Hypothalamus (tissue), 51 donors: ENCODE results near the gene LEKR1.

Experiments
- DNase-seq, 51 donors: peaks; one replicate each; lab custom pipeline; 2025; lab: John Stamatoyannopoulos, UW

The LEKR1 gene

DNA sequence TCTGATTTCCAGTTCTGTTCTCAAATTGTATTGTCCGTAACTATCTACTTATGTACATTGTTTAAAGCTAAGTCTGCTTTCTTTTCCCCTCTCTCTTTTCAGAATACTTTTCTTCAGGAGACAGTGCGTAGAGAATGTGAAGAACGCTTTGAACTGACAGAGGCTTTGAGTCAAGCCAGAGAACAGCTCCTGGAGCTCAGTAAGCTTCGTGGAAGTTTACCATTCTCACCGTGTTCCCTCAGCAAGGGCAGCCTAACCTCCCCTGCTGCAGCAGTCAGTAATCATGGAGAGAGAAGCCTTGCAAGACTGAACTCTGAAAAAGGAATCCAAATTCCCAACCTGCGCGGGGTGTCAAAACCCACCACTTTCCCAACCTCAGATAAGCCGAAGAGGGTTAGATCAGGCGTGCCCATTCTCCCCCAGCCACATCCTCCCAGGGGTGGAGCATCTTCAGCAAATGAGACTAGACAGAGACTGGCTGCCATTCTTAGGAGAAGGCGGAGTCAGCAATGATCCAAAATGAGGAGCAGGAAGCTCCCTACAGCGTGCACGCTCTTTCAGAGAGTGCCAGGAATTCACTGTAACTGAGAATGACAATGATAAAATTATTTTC, 219.2 kb downstream of the LEKR1 start:
- DNase-seq = no peak

DNA sequence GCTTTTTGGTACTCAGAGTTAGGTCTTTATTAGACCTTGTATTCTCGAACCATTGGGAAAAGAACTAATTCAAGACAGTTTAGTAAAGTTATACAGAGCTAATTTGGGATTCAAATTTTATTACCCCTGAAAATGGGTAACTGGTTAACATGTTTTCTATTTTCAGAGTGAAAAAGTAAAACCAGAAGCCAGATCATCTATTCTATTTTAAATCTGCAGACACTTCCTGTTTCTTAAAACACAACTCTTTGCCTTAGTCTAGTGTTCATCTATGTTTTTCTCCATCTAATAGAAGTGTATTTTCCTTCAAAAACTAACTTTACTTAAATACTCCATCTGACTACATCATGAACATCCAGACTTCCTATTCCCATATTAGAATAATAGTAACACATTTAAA, 220.4 kb downstream of the LEKR1 start:
- no peak for DNase-seq

DNA sequence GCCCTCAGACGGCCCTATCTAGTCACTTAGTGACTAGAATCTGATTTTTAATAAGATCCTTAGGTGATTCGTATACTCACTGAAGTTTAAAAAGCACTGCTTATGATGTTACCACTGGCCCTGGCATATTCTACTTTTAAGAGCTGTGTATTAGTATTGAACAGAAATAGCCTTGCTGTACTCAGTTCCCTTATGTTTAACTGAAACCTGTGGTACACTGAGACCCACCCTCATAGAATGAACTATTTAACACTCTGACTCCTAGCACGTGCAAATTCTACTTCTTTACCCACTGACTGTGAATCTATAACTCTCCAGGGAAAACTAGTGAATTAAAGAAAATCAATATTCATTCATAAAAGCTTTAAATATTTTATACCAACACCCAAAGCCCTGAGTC, 224.9 kb downstream of the LEKR1 start:
- no peak for DNase-seq

DNA sequence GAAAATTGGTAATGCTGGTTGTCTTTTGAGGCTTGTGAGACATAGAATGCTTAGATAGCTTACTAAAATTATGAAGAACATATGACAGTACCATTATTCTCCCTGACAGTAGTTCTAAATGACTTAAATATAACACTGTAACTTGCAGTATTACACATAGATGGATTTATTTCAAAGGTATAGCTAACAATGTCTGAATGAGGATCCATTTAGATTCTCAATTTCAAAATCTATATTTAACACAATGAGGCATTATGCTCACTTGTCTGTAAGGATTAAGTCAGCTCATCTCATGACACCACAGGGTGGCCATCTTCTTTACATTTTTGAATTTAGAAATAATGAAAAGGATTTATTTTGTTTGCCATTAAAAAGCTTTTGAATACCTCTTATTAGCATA, 225.4 kb downstream of the LEKR1 start:
- DNase-seq = no peak

DNA sequence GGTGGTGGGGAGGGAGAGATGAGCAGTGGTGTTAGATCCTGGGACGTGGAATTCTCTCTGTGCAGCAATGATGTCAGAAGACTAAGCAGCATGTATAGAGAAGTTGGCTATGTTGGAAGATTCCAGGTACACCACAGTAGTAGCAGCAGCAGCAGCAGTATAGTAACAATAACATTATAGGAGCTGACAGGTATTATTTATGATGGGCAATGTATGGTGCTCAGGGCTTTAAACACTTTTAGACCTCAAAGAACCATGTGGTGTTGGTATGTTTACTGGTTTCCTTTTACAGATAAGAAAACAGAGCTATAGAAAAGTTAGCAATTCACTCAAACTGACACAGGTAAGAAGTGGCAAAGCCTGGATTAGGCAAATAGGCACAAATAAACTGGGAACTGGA, 229.9 kb downstream of the LEKR1 start:
- DNase-seq = no peak

DNA sequence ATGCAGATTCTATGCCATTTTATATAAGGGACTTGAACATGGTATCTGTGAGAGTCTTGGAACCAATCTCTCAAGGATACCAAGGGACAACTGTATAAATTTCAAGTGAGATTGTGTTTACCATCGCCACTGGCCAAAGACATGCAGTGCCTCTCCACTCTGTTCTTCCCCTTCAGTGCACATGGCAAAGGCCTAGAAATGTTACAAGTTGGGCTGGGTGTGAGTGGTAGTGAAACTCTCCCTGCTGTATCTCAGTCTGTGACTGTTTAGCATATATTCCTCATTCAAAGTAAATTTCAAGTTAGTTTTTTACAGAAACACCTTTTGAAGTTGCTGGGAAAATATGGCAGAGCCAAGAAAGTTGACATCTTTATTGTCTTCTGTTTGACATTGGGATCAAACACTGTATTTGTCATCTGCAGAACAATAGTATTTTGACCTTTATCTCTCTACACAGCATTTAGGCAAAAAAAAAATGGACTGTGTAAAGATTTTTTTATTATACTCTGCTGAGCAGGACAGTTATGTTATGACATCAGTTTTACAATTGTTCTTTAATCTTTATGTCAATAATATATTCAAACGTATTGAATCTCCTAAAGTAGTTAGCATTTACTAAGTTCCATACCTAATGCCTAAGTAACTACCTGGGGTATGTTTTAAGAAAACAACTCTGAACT, 232.4 kb downstream of the LEKR1 start:
- DNase-seq = no peak

DNA sequence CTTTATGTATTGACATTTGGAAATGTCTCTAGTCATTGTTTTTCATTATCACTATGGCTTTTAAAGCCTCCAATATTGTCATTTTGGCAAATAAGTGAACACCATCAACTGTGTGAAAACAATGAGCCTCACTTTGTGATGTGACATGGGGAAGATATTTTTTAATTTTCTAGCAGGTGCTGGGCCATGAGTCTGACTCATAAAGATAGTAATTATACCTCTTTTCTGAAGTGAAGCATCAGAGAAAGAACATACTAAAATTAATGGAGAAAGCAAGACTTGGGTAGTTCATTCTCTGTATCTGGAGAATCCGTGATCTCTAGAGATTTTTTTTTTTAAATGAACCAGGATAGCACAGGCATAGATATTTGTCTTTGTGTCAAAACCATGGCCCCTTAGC, 233.0 kb downstream of the LEKR1 start:
- DNase-seq = no peak

DNA sequence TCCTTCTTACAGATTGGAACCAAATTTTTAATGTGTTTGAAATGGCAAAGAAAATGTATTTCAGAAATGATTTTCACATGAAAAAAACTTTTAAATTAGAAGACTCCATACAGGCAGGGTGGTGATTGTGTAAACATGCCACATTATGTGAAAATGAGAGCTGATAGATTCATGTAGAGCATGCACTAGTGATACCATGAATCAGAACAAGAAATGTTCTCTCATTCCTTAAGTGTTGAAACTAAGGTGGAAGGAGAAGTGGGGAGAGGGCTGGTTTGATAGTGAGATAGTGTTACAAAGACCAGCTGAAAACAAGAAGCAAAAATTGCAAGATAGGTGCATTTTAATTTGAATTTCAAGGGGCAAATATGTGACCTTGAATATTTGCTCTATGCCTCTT, 233.5 kb downstream of the LEKR1 start:
- no peak for DNase-seq

DNA sequence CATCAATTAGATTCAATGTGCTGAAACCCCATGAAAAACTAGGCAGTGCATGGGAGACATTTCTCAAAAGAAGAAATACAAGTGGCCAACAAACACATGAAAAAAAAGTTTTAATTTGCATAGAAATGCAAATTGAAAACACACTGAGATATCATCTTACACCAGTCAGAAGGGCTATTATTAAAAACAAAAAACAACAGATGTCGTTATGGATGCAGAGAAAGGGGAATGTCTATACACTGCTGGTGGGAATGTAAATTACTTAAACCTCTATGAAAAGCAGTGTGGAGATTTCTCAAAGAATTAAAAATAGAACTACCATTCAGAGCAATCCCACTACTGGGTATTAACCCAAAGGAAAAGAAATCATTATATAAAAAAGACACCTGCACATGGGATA, 235.1 kb downstream of the LEKR1 start:
- no peak for DNase-seq

DNA sequence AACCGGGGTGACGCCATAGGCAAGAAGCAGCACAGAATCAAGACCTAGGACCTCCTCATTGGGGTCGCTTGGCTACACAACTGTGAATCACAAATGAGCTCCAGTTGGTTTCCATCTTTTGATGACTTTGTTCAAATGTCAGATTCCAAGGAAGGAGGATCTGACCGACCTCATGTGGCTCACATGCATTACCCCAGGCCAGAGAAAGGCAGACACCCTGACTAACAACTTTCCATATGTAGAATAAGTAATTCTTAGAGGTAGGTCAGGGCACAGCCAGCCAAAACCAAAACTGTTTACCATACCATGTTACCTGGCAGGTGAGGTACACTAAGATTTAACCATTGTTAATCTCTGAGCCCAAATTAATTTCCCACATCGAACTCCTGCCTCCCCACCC, 237.3 kb downstream of the LEKR1 start:
- DNase-seq = no peak

DNA sequence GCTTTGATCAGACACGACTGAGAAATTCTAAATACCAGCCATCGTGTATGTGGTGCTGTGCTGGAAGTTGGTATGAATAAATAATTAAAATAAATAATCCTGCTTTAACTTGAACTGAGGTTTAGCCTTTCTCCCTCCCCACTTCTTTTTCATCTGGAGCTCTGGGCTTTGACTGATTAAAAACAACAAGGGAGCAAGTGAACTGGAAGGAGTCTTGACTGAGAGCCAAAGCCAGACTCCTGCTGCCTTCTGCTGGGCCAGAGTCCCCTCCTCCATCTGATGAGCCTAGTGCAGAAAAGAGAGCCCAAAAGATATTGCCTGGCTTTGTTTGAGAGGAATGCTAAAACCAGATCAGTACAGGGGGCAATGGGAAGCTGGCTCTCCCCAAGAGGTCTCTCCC, 237.8 kb downstream of the LEKR1 start:
- peak in 5 of 51 donors; percentile 8 to 38 (median 22) for DNase-seq

DNA sequence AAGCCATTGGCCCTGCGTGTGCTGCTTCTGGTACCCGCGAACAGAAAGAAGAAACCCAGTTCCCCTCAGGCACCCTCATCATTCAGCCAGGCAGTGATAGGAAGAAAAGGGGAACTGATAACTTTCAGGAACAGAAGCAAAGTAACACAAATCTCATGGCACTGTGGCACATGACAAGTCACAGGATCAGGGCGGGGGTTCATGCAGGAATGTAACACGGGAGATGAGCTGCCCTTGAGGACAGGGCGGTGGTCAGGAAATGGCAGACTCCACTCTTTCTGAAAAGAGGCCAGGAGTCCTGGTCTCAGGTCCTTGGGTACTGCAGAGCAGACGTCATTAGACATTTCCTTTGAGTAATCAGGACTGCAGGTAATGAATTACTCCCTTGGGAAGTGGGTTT, 238.2 kb downstream of the LEKR1 start:
- DNase-seq = peak in 3 of 51 donors; percentile 8 to 27 (median 25)

DNA sequence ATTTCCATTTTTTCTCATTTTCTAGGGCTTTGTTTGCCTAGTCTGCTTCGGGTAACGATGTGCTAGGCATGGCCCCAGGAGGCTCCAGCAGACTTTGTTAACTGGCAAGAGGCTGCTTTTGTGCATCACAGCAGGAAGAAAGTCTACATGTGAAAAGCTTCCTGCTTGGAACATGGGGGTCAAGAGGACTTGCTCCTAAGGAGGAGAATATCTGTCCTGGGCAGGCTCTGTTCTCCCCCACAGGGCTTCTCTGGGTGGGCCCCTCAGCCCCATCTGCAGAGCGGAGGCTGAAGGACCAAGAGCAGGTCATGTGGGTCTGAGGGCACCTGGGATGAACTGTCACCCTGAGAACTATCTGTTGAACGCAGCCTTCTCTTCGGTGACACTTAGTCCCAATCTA, 239.0 kb downstream of the LEKR1 start:
- DNase-seq = no peak

DNA sequence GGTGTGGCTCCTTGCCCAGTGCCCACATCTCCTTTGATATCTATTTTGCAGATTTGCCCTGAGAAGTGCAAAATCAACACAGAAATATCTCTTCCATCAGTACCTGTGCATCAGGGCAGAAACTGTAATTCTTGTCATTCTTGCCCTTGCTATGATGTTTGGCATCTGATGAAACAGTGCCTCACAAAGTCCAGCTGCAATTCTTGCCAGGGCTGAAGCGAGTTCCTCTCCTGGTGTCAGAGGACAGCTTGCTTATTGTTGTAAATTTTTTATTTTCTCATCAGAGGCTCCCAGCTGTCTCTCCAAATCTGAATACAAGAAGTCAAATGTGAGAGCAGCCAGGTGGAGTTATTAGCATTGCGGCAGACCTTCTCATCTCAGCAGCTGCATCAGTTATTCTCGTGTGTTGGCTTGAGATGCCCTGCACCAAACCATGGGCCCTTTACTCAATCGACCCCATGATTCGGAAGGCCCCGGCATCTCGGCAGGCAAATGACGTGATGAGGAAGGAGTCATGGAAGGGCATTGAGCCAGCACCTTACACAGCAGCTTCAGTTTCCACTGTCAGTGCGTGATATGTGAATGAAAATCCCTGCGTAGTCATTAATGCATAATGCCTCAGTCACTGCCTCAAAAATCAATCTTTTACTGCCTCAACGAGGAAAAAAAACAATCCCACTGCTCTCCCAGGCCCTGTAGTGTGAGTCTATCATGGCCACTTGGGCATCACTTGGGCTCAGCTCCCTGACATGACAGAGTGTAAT, 240.4 kb downstream of the LEKR1 start:
- peak in 17 of 51 donors; percentile 10 to 78 (median 31) for DNase-seq

DNA sequence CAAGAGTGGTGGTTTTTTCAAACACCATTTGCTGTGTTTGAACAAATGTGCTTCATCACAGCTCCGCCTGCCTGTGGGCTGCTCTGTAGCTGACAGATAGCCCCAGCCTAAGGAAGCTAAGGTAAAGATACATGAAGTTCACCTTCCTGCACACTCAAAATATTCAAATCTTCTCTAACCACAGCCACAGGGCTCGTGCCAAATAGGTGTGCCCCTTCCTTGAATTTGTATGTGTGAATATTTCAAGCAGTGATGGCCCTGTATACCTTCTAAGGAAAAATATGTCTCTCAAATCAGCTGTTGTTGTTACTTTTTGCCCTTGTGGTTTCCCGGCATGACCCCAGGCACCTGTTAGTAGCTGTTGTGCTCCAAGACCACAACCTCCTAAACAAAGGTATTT, 241.0 kb downstream of the LEKR1 start:
- DNase-seq = no peak

DNA sequence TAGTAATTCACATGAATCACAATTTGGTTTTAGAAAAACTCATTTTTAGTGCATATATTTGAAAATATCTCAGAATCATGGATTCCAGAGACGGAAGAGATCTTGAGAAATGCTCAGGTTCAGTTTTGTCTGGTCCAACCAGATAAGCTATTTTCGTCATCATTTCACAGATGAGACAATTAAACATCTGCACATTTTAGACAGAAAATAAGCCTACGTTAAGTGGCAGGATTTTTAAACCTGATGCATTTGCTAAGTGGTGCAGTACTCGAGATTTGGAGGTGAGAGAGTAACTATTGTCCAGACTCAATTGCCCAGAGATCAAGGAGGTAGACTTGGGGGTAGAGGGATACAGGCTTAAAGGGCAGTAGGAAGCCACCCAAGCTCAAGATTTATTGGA, 243.3 kb downstream of the LEKR1 start:
- no peak for DNase-seq

DNA sequence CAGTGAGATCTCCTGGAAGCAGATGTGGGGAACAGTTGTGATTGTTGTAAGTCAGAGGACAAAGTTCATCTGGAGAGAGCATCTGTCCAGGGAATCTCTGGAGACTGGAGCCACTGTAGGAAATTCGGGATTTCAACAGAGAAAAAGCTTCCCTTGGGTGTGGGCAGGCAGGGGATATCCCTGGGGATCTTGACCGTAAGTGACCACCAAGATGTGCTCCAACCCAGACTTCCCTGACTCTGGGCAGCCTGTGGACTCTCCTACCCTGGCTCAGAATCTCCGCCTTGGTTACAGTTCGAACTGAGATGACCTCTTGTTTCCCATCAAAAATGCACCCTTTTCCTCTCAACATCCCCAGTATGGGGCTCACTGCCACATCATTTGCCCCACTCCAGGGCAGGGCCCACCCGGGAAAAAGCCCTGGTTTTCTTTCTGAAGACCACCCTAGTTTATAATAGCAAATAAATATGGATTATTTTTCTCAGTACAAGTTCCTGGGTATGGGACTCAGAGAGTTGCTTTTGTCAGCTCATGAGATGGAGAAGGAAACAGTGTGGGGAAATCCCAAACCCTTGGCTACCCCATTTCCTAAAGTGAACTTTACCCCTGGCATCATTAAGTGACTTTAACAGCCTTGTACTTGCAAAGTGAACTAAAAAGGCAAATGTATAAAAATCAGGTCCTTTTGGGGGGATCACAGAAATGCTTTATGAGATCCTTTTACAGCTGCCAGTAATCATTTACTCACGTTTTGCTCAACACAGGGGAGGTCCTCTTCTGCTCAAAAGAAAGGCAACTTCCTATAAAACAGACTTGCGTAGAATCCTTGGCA, 243.9 kb downstream of the LEKR1 start:
- DNase-seq = no peak

DNA sequence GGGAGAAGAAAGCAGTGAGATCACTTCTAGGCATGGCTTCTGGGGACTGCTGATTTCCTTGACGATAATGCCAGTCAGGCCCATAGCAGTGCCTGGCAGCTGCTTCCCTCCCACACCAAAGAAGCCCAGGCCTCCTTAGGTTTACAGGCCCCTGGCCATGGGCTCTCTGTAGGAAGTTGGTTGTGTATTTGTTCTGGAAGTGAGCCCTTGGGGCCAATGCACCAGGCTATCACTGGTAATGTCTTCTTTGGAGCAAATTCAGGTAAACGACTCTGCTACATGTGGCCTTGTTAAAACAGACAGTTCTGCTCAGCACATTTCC, 244.5 kb downstream of the LEKR1 start:
- peak in 1 of 51 donors; percentile 20 for DNase-seq

DNA sequence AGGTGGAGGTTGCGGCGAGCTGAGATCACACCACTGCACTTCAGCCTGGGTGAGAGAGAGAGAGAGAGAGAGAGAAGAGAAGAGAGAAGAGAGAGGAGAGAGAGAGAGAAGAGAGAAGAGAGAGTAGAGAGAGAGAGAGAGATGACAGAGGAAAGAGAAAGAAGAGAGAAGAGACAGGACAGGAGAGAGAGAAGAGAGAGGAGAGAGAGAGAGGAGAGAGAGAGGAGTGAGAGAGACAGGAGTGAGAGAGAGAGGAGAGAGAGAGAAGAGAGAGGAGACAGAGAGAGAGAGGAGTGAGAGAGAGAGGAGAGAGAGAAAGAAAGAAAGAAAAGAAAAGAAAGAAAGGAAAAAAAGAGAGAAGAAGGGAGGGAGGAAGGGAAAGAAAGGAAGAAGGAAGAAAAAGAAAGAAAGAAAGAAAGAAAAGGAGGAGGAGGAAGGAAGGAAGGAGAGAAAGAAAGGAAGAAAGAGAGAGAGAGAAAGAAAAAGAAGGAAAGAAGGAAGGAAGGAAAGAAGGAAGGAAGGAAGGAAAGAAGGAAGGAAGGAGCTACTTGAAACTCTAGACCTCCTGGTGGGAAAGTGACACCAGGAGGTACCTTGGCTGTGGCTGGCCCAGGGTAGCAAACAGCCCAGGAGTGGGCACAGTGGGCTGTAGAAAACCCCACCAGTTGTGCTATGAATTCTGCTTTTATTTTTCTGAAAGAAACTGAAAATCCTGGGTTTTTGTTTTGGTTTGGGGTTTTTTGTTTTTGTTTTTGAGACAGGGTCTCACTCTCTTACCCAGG, 245.8 kb downstream of the LEKR1 start:
- DNase-seq = no peak

DNA sequence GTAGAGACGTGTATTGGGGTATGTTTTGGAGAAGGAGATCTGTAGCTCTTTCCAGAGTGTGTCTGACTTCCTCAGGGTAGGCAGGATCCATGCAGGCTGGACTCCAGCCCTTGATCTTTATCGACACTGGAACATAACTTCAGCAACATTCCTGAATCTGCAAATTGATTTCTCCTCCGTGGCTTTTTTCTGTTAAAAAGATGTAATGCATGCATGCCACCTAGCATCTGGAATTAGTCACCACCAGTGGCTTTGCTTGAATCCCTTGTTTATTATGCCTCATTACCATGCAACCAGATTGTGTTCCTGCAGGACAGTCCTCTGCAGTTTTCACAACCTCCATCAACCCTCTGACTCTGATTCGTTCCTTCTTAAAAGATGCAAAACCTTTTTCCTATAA, 247.7 kb downstream of the LEKR1 start:
- peak in 2 of 51 donors; percentile 16 to 18 for DNase-seq
